ENCODE results near the gene MIPEP.

DNA sequence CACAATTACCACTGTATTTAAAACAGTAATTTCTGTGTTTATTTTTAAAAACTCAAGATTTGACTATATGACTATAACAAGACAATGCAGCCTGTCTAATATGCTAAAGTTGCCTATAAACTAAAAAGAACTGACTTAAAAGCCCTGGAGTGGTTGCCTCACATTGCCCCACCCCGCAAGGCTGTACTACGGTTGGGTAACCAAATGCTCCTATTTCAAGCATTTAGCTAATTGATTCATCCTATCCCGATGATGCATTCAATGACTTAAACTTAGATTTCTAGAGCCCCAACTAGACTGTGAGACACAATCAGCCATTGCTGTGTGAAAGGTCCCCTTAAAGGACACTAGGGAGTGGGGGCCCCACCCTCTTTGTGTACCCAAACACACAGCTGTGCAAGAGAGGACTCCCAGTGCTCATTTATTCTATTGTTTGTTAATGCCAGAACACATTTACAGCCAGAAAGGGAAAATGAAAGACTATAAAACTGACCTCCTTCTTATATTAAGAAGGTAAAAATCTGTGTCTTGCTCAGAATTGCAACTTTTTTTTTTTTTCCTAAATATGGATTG is 66.9 kb downstream of the MIPEP start:
- TF ChIP-seq FOXM1 (IDR thresholded peaks at IDR 0.05; ENCODE audit: borderline replicate concordance, low read depth) (no peak), TAF1 (IDR thresholded peaks at IDR 0.05; ENCODE audit: low read depth) (no peak), MAX (IDR thresholded peaks at IDR 0.05) (no peak), CEBPB (IDR thresholded peaks at IDR 0.05) (no peak), YY1 (IDR thresholded peaks at IDR 0.05; ENCODE audit: low read depth) (no peak), RAD21 (IDR thresholded peaks at IDR 0.05; ENCODE audit: low read depth) (no peak)
